PC-9 (cell line): ENCODE data around the gene NUP205.

Experiments
- CTCF ChIP-seq: fragments of 200-600 bp; sonication (generic); conservative IDR thresholded peaks from 2 replicates; pipeline ENCODE4 v1.6.1; 2017; ENCODE audit warnings: mixed run types, antibody characterized with exemption, mild to moderate bottlenecking, moderate library complexity
- EZH2 ChIP-seq: fragments of 200-600 bp; sonication (generic); IDR thresholded peaks from 2 replicates; pipeline ENCODE4 v1.8.0; 2017; ENCODE audit warnings: antibody characterized with exemption, low read depth

DNA sequence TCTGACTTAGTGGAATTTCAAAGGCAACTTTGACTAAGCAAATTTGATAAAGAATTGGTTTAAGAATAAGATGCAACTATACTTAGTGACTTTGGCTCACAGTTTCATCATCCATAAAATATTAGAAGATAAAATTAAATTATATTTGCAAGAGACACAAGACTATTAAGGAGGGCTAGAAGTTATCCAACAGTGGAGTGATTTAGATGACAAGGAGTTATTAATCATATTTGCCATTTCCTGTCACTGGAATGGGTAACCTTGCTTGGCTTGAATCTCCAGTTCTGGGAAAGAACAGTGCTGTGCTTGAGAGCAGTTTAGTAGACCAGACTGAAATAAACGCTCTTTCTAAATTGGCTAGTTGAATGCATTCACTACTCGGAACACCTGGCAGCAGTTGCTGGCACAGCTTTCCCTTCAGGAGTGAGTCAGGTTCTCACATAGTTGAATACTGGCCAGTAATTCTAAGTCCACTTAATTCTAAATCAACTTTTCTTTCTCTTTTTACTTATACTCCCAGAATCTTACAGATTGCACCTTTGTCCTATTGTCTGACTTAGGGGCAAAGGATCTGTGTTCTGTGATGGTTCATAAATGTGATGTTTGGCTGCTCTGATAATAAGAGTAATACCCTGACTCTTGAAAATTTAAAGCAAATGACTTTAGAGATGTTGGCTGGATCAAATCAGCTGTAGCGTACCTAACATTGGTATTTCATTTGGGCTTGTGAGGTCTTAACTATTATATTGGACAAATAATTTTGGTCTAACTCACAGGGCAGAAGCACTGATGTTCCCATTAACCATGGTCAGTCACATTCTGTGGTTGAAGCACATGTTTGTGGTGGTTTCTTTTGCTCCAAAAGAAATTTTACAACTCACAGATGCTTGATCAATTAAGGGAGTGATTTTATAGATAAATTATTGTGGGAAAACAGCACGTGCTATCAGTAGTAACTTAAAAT lies 121.2 kb downstream of the NUP205 start:
- no peak for TF ChIP-seq CTCF
- no peak for TF ChIP-seq EZH2
